NCI-H2107 (cell line): ENCODE results near the gene SPESP1.
"Not testable (repeated sequence)": the region's sequence is repeated elsewhere in the genome, so short reads cannot be mapped to it uniquely, and the experiment has no call there.

Source experiments
- DNase-seq: peaks from one replicate; lab custom pipeline; 2025; lab: John Stamatoyannopoulos, UW

SPESP1 gene

DNA sequence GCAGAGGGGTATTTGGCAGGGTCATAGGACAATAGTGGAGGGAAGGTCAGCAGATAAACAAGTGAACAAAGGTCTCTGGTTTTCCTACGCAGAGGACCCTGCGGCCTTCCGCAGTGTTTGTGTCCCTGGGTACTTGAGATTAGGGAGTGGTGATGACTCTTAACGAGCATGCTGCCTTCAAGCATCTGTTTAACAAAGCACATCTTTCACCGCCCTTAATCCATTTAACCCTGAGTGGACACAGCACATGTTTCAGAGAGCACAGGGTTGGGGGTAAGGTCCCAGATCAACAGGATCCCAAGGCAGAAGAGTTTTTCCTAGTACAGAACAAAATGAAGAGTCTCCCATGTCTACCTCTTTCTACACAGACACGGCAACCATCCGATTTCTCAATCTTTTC, 33.4 kb downstream of the SPESP1 start:
- not testable (repeated sequence) for DNase-seq

DNA sequence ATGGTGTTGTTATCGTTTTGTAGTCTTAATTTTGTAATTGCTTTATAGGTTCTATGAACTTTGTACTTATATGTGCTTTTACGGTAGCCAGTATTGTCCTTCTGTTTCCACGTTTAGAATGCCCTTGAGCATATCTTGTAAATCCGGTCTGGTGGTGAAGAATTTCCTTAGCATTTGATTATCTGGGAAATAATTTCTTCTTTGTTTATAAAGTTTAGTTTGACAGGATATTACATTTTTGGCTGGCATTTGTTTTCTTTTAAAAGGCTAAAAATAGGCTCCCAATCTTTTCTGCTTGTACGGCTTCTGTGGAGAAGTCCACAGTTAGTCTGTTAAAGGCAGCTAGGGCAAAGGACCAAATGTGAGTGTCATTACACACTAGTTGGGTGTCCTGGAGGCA, 36.7 kb downstream of the SPESP1 start:
- DNase-seq = no peak

DNA sequence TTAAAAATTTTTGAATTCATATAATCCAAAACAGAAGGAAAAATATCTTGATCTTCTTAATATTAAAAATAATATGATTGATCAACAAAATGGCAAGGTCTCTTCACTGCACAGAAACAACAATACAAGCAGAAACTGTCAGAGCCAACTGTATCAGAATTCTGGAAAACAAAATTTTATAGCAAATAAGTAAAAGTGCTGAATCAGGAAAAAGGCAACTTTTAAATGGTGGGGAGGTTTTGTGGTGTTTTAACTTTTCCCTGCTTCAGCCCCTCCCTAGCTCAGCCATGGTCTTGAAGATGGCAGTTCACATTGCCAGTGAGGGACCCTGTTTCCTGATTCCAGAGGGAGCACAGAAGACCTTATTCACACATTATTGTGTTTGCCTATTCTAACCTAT, 37.6 kb downstream of the SPESP1 start:
- no peak for DNase-seq

DNA sequence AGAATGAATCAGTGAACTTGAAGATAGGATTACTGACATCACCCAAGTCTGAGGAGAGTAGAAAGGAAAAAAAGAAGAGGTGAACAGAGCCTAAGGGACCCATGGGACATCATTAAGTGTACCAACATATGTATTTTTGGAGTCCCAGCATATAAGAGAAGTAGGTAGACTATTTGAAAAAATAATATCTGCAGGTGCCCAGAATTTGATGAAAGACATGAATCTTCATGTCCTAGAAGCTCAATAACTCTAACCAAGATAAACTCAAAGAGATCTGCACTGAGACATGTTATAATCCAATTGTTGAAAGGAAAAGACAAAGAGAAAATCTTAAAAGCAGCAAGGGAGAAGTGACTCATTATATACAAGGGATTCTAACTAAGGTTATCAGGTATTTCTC, 39.0 kb downstream of the SPESP1 start:
- DNase-seq = no peak

DNA sequence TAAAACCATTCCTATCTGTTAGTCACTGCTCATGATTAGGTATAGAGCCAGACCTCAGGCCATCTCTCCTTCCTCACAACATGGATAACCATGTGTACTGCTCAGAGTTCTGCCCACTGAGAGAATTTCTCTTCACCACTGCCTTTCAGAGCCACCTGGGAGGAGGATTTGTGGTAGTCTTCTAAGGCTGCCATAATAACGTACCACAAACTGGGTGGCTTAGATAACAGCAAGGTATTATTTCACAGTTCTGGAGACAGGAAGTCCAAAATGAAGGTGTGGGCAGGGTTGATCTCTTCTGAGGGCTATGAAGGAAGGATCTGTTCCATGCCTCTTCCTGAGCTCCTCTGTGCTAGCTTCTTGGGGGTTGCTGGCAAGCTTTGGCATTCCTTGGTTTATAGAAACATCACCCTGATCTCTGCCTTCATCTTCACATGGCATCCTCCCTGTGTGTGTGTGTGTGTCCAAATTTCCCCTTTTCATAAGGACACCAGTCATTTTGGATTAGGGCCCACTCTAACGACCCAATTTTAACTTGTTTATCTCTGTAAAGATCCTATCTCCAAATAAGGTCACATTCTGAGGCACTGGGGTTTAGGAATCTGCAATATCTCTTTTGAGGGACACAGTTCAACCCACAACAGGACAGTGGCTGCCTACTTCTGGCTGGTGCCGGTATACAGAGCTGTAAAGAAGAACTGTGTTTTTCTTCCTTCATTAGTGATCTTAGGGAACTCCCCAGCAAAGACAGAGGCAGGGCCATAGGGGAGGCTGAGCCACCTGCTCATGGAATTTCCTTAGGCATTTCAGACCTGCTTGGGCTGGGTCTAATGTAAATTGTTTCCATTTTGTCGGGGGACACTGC, 42.1 kb downstream of the SPESP1 start:
- no peak for DNase-seq

DNA sequence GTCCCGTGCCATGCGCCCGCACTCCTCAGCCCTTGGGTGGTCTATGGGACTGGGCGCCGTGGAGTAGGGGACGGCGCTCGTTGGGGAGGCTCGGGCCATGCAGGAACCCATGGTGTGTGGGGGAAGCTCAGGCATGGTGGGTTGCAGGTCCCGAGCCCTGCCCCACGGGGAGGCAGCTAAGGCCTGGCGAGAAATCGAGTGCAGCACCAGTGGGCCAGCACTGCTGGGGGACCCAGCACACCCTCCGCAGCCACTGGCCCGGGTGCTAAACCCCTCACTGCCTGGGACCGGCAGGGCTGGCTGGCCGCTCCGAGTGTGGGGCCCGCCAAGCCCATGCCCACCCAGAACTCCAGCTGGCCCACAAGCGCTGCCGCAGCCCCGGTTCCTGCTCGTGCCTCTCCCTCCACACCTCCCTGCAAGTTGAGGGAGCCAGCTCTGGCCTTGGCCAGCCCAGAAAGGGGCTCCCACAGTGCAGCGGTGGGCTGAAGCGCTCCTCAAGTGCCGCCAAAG, 45.4 kb downstream of the SPESP1 start:
- DNase-seq = not testable (repeated sequence)

DNA sequence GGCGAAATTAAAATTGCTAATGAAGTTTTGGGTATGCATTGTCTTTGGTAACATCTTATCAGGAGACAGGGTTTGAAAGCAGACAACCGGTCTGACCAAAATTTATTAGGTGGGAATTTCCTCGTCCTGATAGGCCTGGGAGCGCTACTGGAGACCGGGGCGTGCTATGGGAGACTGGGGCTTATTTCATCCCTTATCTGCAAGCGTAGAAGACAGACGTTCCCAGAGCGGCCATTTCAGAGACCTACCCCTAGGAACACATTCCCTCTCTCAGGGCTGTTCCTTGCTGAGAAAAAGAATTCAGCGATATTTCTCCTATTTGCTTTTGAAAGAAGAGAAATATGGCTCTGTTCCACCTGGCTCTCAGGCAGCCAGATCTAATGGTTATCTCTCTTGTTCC, 47.1 kb downstream of the SPESP1 start:
- DNase-seq = not testable (repeated sequence)

DNA sequence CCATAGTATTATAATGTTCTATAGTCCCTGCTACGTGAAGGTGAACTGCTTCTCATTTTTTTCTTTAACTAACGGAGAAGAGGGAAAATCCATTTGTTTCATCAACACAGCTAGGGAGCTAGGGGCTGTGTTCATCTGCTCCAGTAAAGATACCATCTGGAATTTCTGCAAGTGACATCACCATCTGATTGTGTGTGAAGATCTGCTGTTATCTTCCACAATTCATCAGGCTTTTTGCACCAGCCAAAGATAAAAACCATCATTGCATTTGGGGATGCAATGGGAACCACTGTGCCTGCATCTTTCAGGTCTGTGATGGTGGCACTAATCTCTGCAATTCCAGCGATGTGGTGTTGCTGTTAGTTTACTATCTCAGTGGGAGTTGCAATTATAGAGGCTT, 48.7 kb downstream of the SPESP1 start:
- no peak for DNase-seq

DNA sequence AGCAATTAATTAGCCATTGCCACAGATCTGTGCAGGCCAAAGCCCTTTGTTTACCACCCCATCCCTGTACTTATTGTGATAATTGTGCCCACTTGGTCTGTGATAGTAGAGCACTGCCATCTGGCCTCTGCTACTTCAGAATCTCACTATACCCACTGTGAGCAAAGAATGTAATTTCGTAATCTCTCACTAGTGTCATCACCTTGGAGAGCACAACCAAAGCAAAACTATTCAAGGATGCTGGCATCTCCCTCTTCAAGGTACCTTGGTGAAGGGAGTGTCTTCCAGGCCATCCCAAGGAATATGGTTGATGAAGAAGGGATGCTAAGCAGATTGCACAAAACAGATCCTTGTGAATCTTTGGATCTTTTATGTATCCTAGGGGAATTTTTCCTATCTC, 49.5 kb downstream of the SPESP1 start:
- DNase-seq = no peak

DNA sequence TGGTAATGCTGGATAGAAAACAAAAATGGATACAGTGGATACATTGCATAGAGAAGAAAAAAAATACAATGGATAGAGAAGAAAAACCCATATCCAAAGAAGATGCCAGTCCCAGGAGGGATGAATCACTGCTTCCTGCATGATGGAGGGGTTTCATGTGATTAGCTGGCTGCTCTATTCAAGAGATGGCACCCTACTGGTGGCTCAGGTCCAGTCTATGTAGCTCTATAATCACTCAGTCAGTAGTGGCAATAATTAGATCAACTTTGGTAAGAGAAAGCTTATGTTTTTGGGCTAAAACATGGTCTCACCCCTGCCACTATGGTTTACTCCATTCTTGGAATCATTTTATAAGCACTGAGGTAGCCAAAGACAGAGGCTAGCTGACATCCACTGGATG, 50.5 kb downstream of the SPESP1 start:
- no peak for DNase-seq

DNA sequence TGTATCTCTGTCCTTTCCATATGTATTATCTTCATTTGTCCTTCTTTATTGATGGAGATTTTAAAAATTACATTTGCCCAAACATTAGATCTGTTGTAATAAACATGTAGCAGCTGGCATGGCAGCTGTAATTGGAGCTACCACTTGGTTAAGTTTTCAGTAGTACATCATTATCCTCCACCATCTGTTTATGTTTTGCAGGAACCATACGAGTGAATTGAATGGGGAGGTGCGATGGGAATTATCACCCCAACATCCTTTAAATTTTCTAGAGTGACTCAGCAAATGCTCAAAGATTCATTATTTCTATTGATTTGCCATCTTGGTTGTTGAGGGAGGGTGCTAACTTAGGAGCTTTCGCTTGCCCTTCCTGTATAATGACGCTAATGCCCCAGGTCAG, 51.6 kb downstream of the SPESP1 start:
- no peak for DNase-seq

DNA sequence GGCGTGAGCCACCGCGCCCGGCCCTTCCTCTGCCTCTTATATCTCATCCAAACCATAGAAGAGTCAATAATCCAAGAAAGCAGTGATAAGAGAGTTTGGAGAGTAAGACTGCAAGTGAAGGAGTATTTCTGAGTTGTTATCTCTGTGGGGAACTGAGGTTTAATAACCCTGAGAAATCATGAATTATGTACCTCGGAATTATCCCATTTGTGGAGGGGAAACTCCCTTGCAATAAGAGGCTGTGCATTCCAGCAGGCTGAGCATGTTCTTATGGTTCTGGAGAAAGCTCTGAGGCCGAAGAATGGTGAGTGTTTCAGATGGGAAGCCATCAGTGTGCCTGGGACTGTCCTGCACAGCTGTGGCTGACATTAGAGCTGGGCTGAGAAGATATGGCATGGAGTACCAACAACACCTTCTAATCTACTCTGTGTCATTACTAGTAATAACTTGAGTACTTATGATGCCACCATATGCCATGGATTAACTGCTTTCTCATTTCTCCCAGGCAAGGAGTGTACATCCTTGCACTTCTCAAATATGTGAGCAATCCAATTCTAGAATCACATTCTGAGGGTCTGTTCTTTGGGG, 52.7 kb downstream of the SPESP1 start:
- no peak for DNase-seq

DNA sequence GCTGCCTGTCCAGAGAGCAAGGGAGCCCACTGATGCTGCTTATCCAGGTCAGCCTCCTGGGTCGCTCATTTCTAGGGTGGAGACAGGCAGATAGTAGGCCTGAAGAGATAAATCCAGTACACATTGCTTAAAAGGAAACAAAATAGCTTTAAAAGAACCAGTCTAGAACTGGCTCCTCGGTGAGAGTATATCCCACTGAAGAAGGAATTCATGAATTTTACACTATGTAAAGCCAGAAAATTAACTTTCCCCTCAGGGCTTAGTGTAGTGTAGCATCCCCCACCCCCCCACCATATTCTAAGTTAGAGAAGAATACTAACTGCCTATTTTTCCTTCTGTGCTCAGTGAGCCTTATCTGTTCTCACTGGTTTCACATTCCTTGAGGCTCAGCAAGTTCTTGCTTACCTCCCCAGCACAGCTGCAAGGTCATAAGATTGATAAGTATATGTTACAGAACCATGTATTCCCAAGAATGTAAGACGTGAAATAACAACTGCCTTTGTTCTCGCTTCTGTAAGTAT, 53.7 kb downstream of the SPESP1 start:
- no peak for DNase-seq

DNA sequence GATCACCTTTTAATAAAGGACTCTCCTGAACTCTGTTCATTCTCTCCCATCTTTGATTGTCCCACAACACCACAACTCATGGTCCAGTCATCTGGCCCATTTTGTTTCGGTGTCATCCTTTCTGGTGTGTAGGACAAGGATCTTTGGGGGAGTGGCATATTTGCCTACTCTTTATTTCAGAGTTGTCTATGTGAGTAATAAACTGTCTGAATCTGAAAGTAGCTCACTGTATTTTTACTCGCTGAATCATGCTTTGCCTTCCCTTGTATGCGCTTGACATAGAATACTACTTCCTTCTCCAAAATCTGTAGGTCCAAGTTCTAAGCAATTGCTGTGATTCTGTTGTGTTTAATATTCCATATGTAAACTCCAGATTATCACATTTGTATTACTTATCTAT, 54.3 kb downstream of the SPESP1 start:
- no peak for DNase-seq

DNA sequence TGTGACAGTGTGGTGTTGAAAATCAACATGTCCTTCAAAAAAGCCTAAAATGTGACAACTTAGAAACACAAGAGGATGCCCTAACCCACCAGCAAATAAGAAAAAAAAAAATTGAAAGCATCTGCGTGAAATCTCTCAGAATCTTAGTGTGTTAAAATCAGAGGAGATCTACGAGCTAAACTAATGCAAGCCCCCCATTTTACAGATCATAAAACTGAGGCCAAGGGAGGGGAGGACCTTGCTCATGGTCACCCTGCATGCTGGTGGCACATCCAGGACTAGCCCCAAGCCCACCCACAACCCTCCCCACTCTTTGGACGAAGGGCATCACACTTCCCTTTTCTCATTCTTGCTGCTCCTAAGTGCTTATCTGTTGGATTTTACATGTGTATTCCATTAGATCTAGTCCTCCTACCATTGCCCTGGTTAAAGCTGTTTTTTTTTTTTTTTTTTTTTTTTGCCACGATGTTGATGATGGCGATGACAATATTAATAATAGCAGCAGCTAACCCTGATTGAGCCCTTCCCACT, 55.1 kb downstream of the SPESP1 start:
- DNase-seq = no peak

DNA sequence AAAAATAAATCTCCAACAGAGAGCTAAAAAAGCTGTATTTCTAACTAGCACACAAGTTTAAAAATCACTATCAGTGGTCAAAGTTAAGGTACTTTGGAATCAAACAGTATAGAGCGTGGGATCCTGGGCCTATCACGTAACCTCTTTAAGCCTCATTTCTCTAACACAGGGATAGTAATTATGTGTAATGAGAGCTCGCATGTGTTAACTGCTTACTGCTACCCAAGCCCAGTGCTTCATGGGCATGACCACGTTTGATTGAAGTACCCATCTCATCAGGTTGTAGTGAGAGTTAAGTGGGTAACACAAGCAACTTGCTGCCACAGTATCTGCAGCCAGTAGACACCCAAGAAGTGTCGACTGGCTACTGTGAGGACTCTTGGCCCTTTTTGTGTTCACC, 56.0 kb downstream of the SPESP1 start:
- no peak for DNase-seq

DNA sequence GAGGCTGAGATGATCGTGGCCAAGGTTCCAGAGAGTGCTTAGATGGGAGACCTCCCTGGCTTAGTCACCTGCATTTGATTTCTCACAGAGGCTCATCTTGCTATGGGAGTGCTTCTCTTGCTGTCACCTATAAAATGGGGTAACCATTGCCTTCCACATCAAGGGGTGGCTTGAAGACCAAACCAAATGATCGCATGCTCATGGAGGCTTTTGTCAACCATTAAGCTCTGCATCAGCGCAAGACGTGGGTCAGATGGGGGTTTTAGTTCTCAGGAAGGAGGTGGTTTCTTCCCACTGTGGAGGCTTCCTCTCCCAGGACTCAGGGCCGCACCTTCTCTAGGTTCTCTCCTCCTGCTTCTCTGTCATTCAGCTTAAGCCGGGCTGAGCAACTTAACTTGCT, 56.8 kb downstream of the SPESP1 start:
- DNase-seq = no peak

DNA sequence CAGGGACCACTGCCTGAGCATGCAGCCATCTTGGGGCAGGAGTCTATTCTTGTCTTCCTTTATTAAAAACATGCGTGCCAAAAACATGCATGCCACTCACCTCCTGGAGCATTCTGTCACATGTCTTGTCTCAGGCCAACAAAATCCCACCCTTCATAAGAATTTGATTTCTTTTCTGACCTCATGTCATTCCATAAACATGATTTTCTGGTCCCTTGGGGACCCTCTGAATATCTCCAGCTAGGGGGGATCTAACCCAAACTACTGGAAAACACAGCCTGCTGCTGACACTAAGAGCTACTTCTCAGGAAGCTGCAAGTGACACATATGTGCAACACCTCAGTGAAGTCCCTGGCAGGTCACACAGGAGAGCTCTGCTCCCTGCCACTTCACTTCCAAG, 57.4 kb downstream of the SPESP1 start:
- DNase-seq = no peak

DNA sequence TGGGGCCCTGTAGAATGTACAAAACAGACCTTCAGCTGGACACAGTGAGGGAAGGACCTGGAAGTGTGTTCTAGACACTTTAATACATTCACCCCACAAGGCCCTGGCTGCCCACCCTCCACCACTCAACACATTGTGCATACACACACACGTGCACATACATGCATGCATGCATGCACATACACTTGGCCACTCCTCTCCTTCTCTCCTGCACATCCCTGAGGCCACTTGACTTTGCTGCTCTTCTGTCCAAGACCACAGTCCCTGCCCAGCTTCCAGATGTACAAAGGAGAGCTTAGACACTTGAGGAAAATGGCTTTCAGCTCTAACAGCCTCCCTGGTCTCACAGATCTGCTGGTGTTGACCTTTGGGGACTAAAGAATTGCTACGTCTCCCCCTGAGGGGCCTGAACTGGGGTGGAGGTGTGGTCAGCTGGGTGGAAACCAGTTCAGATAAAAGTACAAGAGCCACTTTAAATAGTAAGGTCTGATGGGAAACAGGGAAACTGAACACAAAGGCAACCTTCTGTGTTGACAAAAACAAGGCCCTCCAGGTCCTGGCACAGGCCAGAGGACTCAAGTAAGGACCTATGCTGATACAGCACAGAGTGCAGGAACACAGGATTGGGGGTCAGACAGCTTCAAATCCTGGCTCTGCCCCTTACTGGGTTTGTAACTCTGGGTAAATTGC, 59.4 kb downstream of the SPESP1 start:
- DNase-seq = no peak

DNA sequence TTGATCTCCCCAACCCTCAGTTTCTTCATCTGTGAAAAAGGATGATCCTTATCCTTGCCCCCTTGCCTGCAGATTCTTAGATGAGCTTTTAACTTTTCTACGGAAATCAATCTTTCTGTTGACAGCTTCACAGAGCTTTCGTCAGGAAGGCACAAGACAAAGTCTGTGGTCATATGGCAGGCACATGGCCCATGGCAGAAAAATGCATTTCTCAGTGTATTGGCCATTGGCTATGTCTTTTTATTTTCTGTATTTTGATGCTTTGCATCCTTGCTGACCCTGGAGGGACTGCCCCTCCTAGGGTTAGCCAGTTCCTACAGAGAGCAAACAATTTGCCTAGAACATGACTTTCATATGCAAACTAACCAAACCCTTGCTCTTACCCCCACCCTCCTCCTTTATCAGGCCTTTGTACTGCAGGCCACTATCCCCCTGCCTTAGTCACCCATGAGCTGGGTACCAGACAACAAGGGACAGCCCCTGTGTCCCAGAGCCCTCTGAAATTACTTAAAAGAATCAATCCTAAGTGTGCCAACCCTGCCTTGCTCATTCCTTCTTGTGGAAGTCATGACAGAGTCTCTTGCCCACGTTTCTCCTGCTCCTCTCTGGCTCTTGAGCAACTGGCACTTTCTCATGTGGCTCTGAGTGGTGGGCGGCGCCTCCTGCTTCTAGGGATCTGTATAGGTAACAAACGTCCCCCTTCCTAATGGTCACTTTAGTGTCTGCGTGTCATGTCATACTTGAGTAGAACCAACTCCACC, 60.1 kb downstream of the SPESP1 start:
- DNase-seq = no peak

DNA sequence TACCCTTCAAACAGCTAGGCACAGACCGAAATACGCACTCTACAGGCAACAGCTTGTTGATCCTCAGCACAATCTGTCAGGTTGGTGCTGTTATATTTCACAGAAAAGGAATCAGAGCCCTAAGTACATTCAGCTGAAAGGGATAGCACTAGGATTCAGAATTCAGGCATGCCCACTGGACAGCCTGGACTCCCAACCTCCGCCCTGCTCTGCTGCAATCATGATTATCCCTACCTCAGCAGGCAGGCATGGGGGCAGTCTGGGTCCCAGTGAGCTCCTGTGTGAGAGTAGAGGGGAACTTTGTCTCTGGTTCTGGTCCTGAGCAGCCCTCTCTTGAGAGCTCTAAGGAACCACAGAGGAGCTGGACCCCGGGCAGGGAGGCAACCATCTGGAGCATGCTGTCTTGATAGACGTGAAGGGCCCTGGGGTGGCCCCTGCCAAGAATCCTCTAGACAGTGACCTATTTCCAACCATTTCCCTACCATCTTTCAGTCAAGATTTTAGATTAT, 60.7 kb downstream of the SPESP1 start:
- DNase-seq = no peak

DNA sequence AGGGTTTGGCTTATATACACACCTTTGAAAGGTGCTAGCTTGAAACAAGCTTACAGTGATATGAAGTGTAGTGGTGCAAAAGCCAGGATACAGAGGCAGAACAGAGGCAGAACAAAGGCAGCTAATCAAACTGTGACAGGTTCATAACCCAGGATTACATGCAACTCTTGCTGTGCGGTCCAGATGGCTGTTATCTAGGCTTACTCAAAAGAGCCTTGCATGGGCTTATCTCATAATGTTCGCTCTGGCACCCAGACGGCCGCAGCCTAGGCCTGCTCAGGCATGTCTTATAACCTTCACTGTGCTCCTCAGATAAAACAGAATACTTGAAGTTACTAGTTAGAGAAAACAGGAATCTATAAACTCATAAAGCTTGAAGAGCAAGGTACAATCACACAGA, 61.4 kb downstream of the SPESP1 start:
- no peak for DNase-seq
